GM19468 (cell line): Measurements from ENCODE around the gene ENAH.
"Not testable (repeated sequence)": the region's sequence is repeated elsewhere in the genome, so short reads cannot be mapped to it uniquely, and the experiment has no call there.

Source experiments
- ATAC-seq: cut with Tn5 transposase; IDR thresholded peaks from one replicate; pipeline ENCODE4 v1.9.1; 2021; ENCODE audit warnings: mild to moderate bottlenecking, moderate library complexity, moderate number of reproducible peaks; ENCODE audit not compliant: unreplicated experiment; ENCODE audit errors: extremely low read depth

The ENAH gene

DNA sequence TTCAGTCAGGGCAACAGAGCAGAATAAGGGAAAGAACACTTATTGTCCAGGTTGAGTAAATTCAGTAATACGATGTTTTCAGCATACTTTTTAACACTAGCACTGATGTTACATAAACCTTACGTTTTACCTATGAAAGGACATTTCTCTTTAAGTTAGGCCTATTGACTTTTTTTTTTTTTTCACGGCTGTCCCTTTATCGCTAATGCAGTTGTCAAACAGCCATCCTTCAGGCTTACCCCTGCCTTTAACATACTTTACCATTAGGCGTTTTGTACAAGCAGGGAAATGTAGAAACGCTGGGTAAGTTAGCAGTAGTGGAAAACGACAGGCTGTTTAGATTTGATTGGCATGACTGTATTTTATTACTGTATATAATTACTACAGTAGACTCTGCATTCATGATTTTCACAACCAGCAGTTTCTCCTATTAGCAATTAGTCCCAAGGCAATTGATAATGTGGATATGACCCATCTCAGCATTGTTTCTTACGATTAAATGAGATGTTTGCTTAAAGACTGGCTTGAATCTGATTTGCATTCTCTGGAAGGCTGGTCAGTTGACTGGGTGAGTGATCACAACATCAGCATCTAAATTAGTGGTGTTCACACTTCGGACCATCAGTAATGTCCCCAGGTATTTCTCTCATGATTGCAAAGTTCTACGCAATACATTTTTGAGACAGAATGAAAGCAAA, 115.2 kb downstream of the ENAH start:
- no peak for ATAC-seq

DNA sequence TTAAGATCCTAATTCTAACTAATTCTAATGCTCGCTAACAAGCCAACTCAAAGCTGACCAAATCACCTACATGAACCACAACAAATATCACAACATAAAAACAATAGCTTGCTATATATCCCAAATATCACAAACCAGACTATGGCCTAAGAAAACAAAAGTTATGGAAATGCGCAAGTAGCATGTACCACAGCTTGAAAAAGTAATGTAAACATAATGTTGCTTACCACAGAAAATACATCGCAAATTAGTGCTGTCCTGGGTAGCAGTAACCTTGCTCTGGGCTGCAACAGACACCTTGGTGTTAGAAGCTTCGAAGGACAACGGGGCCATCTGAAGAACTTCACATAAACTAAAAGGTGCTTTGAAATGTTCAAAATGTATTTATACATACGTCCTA, 117.6 kb downstream of the ENAH start:
- no peak for ATAC-seq

DNA sequence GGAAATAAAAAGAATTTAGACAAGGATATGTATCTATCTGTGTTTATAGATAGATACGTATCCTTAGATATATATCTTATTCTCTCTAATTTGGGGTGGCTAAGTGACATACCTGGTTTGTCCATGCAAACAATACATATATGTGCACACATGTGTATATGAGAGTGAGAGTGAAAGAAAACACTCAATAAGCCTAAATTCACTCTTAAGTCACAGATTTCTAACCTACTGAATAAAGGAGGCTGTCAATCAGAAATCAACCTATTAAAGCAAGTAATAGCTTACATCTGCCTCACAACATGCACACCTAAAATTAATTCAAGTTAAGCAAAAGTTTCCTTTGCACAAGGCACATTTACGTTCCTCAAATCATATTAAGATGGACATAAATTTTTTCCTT, 118.2 kb downstream of the ENAH start:
- no peak for ATAC-seq

DNA sequence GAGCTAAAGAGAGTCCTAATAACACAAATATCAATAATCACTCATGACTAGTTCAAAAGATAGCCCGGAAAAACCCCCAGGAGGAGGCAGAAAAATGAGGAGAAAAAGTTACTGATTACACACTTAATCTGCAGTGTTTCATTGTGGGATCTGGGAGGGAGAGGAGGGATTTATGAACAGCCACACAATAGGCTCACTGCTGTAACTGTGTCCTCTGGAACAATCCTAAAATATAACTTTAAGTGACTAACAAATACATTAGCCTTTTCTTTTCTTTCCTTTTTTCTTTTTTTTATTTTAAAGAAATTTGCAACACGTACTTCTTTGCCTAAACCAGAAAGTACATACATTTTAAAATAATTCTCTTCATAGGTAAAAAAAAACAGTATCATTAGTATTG, 118.8 kb downstream of the ENAH start:
- no peak for ATAC-seq

DNA sequence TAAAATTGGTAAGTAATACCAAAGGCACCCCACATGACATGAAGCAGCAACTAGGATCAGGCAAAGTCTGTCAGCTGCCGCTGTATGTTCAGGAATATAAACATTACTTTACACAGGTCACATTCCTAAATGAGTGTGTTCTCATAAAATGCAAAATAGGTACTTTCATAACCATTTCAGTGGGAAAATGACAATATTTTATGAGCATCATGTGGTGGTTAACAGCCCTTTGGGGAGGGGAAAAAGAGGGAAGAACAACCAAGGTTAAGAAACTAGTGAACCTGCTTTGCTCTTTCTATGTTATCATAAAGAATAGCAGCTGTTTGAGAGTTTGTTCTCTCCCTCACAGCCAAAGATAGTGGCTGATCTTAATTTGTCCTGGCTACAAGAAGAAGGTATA, 119.7 kb downstream of the ENAH start:
- no peak for ATAC-seq

DNA sequence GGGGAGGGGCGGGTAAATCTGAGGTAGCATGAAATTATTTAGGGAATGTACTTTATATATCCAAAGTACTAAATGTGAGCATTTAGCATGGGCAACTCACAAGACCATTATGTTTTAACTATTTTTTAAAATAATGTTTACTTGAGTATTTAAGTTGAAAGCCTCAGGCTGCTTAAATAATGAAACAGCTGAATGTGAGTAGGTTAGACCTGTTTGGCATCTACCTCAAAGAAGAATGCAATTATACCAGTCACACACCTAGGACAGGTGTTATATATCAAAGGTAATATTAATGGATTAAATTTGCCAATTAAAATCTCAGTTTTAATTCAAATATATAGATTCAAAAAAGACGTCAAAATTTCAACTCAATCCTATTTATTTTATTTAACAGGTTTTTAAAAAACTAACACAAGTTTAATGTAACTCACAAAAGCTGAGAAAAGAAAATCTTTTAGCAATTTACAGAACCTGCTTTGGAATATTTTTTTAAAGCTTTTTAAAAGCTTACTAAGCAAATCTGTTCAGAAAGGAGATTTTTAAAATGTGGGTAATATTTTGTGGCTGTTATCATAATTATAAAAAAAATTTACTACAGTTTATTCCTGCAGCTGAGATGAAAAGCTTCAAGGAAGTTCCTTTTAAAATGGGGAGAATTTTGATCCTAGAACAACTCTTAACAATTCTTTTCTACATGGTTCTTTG, 120.5 kb downstream of the ENAH start:
- no peak for ATAC-seq

DNA sequence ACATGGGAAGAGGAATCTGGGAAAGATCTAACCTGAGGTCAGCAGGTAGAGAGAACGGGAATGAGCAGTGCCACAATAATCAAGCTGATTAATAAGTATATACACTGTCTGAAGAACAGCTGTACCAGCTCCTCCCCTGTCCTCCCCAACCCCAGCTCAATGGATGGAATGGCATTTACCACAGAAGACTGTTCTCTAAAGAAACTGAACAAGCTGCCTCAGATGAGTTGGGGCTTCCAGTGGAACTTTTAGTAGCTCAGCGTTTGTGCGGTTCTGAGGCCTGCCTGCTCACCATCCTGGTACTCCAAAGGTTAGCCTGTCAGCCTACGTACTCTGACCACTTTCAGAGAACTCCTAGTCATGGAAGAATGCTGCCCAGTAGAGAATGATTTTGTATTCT, 123.2 kb downstream of the ENAH start:
- ATAC-seq, result no peak

DNA sequence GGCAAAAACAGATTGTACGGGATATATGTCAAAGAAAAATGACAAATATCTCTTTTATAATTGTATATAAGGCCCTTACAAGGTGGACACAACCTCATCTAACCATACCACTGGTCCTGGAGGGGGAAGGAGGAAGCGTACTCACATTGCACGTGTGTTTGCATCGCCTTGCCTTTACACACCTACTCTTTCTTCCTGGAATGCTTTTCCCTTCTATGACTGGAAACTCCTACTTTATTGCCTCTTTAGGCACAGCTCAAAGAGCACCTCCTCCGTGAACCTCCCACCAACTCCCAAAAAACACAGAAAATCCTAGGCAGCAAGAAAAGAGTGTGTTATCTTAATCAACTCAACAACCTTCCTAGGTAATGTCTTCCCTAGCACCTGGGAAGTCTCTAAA, 125.3 kb downstream of the ENAH start:
- no peak for ATAC-seq

DNA sequence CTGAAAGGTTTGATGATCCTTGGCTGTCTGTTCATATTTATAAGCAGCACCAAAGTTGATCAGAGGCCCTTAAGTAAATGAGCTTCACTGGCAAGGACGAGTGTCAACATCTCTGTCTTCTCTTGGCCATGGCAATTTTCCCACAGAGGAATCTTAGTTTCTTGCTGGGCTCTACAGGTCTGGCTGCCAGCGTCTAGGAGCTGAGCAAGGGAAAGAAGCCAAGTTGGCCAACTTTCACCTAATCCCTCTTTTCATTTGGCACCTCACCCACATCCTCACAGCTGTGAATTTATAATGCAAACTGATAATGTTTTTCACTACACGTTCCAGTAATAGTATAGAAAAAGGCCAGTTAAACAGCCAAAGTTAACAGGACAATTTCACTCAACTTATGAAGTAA, 126.0 kb downstream of the ENAH start:
- ATAC-seq, result no peak

DNA sequence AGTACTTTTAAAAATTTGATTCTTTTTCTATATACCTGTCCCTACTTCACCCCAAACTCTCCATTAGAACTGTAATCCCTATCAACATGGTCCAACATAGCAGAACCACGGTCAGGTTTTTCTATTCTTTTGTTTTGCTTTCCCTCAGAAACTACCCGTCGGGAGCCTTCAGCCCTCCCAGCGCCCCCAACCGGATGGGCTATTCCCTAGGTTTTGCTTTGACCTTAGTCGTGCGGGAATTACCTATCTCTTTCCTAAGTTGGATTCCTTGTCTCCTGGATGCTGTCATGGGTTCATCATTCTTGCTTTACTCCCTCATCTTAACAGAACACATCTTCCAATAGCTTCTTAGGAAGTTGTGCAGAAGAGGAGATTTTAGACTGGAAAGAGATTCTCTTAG, 127.5 kb downstream of the ENAH start:
- no peak for ATAC-seq

DNA sequence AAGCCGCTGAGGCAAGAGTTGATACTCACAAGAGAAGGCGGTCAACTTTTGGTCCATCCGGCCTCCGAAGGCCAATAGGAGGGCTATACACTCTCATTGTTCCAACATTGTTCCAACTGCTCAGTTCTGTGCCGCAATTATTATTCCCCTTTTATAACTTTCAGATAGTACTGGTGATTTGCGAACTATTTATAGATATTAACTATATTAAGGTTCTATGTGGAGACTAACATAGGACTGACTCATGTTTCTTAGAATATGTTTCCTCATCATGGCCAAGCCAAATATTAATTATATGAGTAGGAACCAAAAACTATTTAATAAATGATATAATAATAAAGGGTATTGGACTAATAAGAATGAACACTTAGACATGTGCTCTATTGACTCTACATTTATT, 128.4 kb downstream of the ENAH start:
- no peak for ATAC-seq

DNA sequence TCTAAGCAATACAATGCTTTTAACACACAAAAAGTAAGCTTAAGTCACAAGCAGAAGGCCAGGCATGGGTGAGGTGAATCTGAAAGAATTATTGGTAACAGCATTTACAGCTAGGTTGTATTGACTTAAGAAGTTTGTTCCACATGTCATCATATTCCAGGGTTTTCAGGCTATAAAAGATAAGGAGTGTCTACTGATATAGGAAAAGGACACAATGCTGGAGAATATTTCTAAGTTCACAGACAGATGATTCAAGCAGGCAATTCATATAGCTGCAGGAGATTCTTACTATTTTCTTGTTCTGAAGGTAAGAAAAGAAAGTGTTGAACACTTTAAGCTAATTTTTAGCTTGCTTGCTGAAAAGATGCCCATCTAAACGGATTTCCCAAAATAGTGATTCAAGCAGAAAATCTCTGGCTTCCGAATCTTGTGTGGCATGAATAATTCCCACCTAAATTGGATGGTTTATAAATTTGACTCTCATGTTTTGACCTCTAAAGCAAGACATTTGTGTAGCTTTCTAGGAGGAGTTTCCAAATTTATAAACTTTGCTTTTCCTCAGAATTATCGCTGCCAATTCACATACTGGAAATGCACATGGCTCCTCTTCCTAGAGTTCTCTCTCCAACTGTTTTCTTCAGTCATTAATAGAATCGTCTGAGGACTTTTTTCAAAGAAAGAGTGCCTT, 129.5 kb downstream of the ENAH start:
- no peak for ATAC-seq

DNA sequence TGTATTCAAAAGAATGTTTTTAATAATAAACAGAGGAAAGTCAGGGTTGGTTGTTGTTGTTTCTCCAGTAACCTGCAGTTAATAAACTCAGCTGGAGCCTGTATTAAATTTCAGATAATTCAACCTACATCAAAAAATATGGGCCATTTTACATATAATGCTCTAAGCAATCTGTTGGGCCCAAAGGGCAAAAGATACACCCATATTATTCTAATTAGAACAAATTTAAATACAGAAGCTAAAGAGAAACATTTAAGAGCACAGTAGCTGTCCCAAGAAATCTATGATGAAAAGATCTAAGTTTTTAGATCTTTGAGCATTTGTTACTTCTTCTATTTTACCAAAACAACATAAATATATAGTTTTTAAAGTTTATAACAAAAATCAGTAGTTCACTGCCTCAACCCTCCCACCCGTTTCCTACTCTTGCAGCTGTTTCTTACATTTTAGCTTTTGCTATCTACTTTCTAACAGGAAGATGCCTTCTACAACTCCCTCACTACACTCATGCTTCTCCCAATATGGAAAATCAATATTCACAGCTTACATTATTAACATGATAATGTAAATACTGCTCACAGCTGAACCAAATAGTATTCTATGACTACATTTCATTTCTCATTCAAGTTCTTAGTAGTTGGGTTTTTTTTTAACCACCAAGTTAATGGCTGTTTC, 130.2 kb downstream of the ENAH start:
- no peak for ATAC-seq

DNA sequence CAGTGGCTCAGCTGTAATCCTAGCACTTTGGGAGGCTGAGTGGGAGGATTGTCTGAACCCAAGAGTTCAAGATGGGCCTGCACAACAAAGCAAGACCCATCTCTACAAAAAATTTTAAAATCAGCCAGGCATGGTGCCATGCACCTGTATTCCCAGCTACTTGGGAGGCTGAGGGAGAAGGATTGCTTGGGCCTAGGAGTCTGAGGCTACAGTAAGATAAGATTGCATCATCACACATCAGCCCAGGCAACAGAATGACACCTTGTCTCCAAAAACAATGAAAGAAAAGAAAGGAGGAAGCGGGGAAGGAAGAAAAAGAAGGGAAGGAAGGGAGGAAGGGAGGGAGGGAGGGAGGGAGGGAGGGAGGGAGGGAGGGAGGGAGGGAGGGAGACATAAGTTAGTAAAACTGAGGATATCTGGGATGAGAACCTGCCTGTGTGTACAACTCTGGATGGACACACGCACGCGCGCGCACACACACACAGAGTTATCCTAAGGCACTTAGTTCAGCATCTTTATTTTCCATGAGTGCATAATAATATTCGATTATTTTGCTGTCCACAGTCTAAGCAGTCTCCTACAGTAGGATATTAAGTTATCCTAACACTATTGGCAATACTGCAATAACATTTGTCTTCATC, 132.2 kb downstream of the ENAH start:
- ATAC-seq, result no peak

DNA sequence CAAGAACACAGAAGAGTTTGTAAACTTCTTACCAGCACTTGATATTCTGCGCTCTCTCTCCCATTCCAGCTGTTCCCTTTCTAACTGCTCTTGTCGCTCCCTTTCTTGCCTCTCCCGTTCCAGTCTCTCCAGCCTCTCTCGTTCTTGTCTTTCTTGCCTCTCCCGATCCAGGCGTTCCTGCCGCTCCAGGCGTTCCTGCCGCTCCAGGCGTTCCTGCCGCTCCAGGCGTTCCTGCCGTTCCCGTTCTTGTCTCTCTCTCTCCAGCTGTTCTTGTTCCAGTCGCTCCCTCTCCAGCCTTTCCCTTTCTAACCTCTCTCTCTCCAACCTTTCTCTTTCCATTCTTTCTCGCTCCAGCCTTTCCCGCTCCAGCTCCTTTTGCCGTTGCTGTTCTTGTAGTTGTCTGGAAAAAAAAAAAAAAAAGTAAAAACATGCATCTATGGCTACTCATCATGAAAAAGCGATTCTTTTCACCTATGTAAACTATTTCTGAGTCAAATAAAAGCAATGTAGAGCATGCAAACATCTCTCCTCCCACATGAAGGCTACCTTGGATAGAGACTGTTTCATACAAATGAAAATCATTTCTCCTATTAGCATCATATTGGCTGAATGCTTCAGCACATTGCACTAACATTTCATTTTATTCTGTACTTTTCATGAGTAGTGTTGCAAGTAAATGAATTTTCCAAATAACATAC, 133.6 kb downstream of the ENAH start:
- ATAC-seq, result no peak

DNA sequence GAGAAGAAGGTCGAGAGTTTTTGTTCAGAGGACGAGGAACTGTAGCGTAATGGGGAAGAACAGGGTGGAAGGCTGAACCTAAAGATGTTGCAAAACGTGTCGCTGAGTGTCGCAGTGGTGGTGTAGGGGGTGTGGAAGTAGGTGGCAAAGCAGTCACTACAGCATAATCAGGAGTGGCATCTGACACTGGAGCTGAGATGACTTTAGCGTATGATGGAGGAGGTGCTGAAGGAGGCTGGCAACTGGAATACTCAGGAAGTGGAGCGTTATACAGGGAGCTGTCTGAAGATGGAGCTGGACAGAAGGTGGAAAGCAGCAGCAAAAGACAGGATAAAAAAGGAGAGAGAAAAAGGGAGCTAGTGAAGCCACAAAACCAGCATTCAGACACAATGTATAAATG, 135.2 kb downstream of the ENAH start:
- no peak for ATAC-seq

DNA sequence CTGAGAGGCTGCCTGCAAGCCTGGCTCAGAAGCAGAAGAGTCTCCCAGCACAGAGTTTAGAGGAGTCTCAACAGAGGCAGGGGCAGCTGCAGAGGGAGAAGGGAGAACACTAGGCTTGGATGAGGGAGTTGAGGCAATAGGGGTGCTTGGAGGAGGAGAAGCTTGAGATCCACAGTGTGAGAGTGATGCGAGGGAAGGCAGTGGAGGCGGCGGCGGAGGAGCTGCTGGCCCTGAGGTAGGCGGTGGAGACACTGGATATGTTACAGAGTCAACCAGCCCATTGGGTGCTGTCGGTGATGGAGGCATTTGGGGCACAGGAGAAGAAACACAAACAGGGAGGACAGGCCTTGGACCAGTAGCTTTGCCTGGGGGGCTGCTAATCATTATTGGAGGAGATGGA, 135.7 kb downstream of the ENAH start:
- no peak for ATAC-seq

DNA sequence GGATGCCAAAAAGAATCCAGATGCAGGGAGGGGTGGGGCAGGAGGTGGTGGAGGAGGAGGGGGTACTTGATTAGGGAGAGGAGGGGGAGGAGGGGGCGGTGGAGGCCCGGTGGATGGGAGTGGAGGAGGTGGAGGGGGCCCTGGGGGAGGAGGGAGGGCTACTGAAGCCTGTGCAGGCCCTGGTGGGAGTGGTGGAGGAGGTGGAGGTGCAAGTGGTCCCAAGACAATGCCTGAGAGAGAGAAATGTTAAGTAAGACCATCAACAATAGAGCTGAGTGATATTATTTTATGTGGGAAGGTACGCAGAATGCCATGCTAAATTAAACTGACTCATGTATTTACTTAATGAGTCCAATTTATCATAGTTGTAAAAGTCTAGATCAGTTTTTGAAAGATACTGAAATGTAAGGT, 138.2 kb downstream of the ENAH start:
- ATAC-seq, result no peak

DNA sequence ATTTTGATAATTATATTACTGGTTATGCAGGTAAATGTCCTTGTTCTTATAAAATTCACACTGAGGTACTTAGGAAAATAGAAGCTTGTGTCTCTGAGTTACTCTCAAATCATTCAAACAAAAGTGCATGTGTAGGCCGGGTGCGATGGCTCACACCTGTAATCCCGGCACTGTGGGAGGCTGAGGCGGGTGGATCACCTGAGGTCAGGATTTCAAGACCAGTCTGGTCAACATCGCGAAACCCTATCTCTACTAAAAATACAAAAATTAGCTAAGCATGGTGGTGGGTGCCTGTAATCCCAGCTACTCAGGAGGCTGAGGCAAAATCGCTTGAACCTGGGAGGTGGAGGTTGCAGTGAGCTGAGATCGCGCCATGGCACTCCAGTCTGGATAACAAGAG, 139.3 kb downstream of the ENAH start:
- not testable (repeated sequence) for ATAC-seq

DNA sequence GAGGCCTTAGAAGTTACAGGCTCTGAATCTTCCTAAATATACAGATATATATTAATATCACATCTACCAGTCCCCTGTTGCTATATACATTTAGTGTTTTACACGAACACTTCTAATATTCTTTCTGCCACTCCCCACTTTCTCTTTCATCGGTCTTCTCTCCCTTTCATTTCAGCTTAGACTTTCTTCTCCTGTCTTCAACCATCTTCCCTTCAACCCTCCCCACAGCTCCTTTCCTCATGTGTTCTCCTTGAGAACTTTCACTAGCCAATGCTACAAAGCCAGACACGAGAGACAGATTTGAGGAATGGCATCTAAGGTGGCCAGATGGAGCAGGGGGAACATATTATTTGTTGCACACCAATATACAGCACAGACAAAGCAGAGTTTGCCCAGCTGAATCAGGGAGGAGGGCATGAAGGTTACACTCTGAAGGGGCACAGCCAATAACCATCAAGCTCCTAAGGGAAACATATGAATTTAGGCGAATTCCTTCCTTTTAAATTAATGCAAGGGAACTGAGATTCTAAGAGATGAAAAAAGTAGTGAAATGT, 141.0 kb downstream of the ENAH start:
- no peak for ATAC-seq
